NB4 (cell line): Measurements from ENCODE around the gene SCLY.

Experiments used
- CTCF ChIP-seq: IDR thresholded peaks from one replicate; pipeline ENCODE4 v1.5.1; 2012; ENCODE audit warnings: low read depth, low read length
- POLR2A ChIP-seq: IDR thresholded peaks from 2 replicates; pipeline ENCODE4 v1.6.1; 2011; ENCODE audit warnings: mild to moderate bottlenecking; ENCODE audit not compliant: insufficient read length; ENCODE audit errors: extremely low read depth

- TF ChIP-seq POLR2A (no peak), CTCF (no peak)
These were observed 9.1 kb downstream of the SCLY start for GRCh38 chr2:238069877-238070276.
